ENCODE data around the gene THAP8. TPM values are rescaled to one million over a fixed set of nuclear protein-coding genes. Genes with fewer than 3 reads are reported as not detected.

THAP8 gene
- total RNA-seq, 2 donors from 2014 or later, result 2.3 to 7.9 TPM

DNA sequence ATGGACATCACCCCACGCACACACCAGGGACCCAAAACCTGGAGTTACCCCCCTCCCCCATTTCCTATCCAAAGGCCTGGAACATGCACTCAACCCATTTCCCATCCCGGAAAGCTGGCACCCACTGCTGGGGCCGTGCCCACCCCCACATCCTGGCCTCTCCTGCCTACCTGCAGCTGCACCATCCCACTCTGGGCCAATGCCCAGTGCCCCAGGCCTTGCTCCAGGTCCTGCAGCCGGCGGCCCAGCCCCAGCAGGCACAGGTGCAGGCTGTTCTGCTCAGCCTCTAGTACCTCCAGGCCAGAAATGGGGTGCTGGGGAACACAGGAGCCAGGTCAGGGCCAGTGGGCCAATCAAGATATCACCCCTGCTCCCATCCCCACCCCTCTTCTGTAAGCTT lies 47.1 kb downstream of the THAP8 start:
- no peaks in the 10 kb centered on the region for H3K27me3 Mint-ChIP-seq

DNA sequence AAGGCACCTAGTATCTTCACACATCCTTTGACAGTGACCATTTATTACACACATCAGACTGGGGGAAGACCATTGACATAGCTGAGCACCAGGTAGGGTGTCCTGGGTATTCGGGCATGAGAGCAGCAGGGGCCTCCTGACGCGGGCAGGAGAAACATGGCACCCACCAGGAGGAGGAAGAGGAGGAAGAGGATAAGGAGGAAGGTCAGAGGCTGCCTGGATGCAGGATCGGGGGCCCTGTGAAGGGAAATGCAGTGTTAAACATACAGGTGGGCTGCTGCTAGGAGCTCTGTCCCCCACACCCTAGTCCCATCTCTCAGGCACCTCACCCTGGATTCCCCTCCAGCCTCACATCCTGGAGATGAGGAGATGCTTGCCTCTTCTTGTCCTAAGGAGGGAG lies 50.8 kb downstream of the THAP8 start:
- Mint-ChIP-seq H3K4me3 (no peak overlapping the region), H3K9me3 (no peaks in the 10 kb centered on the region), H3K27ac (no peak overlapping the region), H3K36me3 (ENCODE audit: low read depth) (peaks cover 31% of the 10 kb centered on the region), H3K4me1 (no peaks in the 10 kb centered on the region), H3K27me3 (no peaks in the 10 kb centered on the region)
- ATAC-seq (replicated peaks), result no peak

More for the DNA sequence above, 47.1 kb downstream of the THAP8 start:
- no peaks in the 10 kb centered on the region for H3K9me3 Mint-ChIP-seq
- no peak overlapping the region for H3K27ac Mint-ChIP-seq
- H3K4me1 Mint-ChIP-seq, result peaks cover 11% of the 10 kb centered on the region
- no peaks in the 10 kb centered on the region for H3K36me3 Mint-ChIP-seq (ENCODE audit: low read depth)
- no peak overlapping the region for H3K4me3 Mint-ChIP-seq
- no peak for ATAC-seq (replicated peaks)

DNA sequence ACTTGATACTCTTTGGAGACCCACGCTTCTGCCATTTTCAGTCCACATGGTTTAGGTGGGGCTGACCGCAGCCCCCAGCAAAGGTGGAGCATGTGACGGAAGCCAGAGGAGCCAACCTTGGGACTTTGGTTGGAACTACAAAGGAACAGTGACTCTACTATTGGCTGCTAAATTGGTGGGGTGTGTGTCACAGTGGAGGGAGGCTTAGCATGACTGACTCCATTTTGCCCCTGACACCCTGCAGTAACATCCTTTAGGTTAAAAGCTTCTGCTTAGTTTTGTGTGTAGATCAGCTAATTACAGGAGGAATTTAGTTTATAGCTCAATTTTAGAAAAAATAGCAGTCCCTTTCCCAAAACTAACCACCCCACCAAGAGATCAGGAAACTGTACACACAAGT lies 52.5 kb downstream of the THAP8 start:
- Mint-ChIP-seq H3K4me1 (peaks cover 7% of the 10 kb centered on the region), H3K36me3 (ENCODE audit: low read depth) (peaks cover 48% of the 10 kb centered on the region), H3K4me3 (no peak overlapping the region), H3K27ac (no peak overlapping the region), H3K27me3 (no peaks in the 10 kb centered on the region), H3K9me3 (no peaks in the 10 kb centered on the region)
- no peak for ATAC-seq (replicated peaks)

DNA sequence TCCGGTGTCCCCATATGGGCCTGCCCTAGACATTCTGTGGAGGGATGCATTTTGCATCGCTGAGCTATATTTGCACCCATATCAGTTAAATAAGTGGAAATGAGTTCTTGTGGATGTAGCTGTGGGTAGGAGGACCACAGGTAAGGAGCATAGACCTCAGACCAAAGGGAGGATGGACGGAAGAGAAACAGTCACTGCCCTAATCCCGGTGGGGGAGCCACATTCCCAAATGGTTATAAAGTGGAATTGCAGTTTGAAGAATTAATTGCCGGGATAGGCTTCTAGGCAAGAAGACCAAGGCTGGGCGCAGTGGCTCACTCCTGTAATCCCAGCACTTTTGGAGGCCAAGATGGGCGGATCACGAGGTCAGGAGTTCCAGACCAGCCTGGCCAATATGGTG lies 57.3 kb downstream of the THAP8 start:
- H3K36me3 Mint-ChIP-seq (ENCODE audit: low read depth), result peaks cover 53% of the 10 kb centered on the region
- H3K27me3 Mint-ChIP-seq, result no peaks in the 10 kb centered on the region
- H3K4me1 Mint-ChIP-seq, result peaks cover 13% of the 10 kb centered on the region
- peak overlapping the region; percentile 94 for H3K4me3 Mint-ChIP-seq
- H3K9me3 Mint-ChIP-seq, result no peaks in the 10 kb centered on the region
- peak overlapping the region; percentile 87 for H3K27ac Mint-ChIP-seq
- ATAC-seq (replicated peaks), result no peak

DNA sequence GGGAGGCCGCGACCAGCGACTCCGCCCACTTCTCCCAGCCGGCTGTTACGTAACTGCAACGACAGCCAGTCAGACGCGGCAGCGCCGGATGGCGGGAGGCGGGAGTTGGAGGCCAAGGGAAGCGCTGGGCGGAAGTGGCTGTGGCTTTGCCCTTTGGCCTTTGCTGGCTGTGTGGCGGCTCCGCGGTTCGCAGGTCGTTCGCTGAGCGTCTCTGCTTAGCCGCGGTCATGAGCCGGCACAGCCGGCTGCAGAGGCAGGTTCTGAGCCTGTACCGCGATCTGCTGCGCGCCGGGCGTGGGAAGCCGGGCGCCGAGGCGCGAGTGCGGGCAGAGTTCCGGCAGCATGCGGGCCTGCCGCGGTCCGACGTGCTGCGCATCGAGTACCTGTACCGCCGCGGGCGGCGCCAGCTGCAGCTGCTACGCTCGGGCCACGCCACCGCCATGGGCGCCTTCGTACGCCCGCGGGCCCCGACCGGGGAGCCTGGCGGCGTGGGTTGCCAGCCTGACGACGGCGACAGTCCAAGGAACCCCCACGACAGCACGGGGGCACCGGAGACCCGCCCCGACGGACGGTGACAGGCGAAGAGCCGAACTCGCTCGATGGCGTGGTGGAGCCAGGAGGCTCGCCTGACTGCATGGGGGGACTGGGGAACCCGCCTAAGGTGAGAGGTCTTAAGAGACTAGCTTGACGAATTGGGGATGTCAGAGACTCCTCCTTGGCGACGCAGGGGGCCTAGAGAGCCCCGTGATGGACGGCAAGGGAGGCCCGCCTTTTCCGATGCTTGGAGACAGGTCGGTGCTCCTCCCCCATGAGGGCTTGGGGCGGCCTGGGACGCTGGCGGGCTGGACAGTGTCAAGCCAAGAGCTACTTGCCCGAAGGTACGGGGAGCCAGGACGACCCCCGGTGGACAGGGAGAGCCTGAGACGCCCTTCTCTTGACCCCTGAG lies 58.8 kb downstream of the THAP8 start, which contains the start of gene SDHAF1:
Gene SDHAF1, plus strand, starts transcription at position 141 of the 946 bp plus-strand sequence. Its CDS starts 87 bp downstream, at position 228.
- H3K36me3 Mint-ChIP-seq (ENCODE audit: low read depth), result peaks cover 41% of the 10 kb centered on the region
- peaks cover 13% of the 10 kb centered on the region for H3K4me1 Mint-ChIP-seq
- no peaks in the 10 kb centered on the region for H3K9me3 Mint-ChIP-seq
- no peaks in the 10 kb centered on the region for H3K27me3 Mint-ChIP-seq
- peak within 1 kb of the TSS; percentile 94 for H3K27ac Mint-ChIP-seq
- ATAC-seq (replicated peaks), result peak; percentile 96
- peak within 1 kb of the TSS; percentile 94 for H3K4me3 Mint-ChIP-seq

DNA sequence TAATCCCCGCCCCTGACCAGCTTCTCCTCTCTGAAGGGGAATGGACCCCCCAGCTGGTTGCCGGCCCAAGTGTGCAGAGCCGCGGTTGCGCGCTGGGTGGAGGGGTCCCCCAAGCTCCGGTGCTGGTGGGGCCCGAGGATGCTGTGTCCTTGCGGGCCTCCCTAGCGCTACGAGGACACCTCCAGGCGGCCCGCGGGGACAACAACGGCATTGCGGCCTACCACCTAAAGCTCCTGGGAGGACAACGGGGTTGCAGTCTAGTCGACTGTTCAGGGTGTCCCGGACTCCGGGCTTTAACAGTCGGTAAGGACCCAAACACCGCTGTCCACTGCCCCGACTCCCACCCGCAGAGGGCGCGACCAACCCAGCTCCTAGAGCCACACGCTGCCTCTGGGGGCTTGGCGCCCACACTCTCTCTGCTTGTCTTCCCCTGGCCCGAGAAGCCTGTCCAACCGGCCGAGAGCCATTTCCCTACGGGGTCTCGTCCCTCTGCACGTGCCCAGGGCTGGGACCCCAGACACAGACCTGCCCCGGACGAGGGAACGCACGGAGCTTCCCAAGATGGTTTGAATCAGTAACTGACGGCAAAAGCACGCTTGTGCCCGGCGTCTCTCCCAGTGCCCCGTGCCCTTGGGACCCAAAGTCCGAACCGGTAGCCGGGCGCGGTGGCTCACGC lies 60.0 kb downstream of the THAP8 start:
- no peak overlapping the region for H3K27ac Mint-ChIP-seq
- no peaks in the 10 kb centered on the region for H3K27me3 Mint-ChIP-seq
- H3K4me3 Mint-ChIP-seq, result peak overlapping the region; percentile 94
- H3K4me1 Mint-ChIP-seq, result peaks cover 13% of the 10 kb centered on the region
- no peaks in the 10 kb centered on the region for H3K9me3 Mint-ChIP-seq
- ATAC-seq (replicated peaks), result no peak
- peaks cover 30% of the 10 kb centered on the region for H3K36me3 Mint-ChIP-seq (ENCODE audit: low read depth)

DNA sequence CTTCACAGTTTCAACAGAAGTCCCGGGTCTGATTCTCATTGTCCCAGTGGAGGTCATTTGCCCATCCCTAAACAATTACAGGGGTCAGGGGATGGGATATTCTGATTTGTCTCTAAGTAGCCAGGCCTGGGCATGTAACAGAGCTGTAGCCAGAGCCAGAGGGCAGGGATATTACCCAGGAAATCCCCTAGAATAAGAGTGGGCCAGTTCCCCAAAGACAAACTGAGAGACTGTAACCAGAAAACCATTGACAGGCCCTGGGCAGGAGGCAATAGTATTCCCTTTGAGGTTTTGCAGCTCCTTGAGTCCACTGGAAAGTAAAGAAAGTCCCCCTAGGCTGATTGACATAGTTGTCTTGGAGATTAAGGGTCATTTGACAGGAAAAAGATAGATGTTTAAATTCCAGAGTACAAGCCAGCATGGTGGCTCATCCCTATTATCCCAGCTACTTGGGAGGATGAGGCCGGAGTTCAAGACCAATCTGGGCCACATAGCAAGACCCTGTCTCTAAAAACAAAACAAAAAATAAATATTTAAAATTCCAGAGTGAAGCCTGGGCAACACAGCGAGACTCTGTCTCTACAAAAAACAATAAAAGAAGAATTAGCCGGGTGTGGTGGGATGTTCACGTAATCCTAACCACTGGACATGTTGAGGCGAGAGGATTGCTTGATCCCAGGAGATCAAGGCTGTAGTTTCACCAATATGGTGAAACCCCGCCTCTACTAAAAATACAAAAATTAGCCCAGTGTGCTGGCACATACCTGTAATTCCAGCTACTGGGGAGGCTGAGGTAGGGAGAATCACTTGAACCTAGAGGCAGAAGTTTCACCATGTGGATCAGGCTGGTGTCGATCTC lies 60.9 kb downstream of the THAP8 start:
- H3K4me1 Mint-ChIP-seq, result peaks cover 13% of the 10 kb centered on the region
- no peaks in the 10 kb centered on the region for H3K9me3 Mint-ChIP-seq
- no peak for ATAC-seq (replicated peaks)
- H3K4me3 Mint-ChIP-seq, result no peak overlapping the region
- peaks cover 21% of the 10 kb centered on the region for H3K36me3 Mint-ChIP-seq (ENCODE audit: low read depth)
- H3K27me3 Mint-ChIP-seq, result no peaks in the 10 kb centered on the region
- no peak overlapping the region for H3K27ac Mint-ChIP-seq

DNA sequence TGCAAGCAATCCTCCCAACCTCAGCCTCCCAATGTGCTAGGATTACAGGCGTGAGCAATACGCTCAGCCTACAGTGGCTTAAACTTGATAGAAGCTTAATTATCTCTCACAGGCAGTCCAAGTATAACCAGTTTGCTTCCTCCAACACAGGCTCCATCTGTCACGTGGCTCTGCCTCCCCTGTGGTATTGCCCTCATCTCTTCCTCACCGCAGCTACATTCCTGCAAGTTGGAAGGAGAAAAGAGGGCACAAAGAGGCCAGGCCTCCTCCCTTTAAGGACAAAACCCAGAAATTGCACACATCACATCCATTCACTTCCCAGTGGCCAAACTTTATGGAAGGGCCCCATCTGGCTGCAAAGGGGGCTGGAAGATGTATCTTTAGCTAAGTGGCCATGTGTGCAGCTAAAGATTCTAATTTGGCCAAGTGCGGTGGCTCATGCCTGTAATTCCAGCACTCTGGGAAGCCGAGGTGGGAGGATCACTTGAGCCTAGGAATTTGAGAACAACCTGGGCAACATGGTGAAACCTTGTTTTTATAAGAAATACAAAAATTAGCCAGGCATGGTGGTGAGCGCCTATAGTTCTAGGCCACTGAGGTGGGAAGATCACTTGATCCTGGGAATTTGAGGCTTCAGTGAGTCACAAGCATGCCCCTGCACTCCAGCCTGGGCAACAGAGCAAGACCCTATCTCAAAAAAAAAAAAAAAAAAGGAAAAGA lies 62.2 kb downstream of the THAP8 start:
- ATAC-seq (replicated peaks), result no peak
- Mint-ChIP-seq H3K4me3 (no peak overlapping the region), H3K27ac (no peak overlapping the region), H3K9me3 (no peaks in the 10 kb centered on the region), H3K4me1 (peaks cover 9% of the 10 kb centered on the region), H3K36me3 (ENCODE audit: low read depth) (peaks cover 8% of the 10 kb centered on the region), H3K27me3 (no peaks in the 10 kb centered on the region)

DNA sequence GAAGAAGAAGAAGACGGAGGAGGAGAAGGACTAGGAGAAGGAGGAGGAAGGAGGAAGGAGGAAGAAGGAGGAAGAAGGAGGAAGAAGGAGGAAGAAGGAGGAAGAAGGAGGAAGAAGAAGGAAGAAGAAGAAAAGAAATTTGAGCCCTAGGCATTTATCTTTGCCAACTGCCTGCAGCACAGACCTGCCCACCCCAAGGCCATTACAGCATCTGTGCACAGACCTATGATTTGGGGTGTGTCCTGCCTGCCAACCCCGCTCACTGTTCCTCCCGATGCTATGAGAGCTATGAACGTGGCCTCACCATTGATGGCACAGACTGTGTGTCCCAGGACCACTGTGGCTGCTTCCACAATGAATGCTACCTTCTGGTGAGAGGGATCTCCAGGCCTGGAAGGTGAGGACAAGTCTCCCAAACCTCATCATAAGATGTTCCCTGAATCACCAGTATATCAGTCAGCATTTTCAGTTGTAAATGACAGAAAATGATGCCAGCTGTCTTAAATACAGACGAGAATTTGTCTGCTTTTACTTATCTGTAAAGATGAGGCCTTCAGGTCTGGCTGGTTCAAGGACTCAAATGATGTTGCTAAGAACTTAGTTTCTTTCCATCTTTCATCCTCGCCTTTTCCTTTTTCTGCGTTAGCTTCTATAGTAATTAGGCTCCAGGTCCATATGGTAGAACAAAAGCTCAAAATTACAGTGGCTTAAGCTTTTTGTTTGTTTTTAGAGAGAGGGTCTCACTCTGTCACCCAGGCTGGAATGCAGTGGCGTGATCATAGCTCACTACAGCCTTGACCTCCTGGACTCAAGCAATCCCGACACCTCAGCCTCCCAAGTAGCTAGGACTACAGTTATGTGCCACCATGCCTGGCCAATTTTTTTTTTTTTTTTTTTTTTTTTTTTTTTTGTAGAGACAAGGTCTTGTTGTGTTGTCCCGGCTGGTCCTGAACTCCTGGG lies 63.0 kb downstream of the THAP8 start:
- Mint-ChIP-seq H3K36me3 (ENCODE audit: low read depth) (no peaks in the 10 kb centered on the region), H3K9me3 (no peaks in the 10 kb centered on the region), H3K4me1 (peaks cover under 1% of the 10 kb centered on the region), H3K27me3 (peaks cover 4% of the 10 kb centered on the region), H3K27ac (peak overlapping the region; percentile 73), H3K4me3 (no peak overlapping the region)
- ATAC-seq (replicated peaks), result no peak

DNA sequence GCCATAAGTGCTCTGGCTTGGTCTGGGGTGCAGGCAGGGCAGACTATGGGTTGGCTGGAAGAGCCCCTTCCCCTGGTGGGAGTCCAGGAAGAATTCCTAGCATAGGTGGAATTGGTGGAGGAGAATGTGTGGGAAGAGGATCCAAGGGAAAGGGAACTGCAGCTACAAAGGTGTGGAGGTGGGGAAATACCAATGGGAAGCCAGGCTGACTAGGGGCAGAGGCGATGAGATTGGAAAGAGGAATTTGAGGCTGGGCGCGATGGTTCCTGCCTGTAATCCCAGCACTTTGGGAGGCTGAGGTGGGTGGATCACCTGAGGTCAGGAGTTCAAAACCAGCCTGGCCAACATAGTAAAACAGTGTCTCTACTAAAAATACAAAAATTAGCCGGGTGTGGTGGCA lies 63.9 kb downstream of the THAP8 start:
- no peak for ATAC-seq (replicated peaks)
- Mint-ChIP-seq H3K36me3 (ENCODE audit: low read depth) (no peaks in the 10 kb centered on the region), H3K4me1 (no peaks in the 10 kb centered on the region), H3K9me3 (no peaks in the 10 kb centered on the region), H3K4me3 (no peak overlapping the region), H3K27ac (peak overlapping the region; percentile 73), H3K27me3 (peaks cover 12% of the 10 kb centered on the region)

DNA sequence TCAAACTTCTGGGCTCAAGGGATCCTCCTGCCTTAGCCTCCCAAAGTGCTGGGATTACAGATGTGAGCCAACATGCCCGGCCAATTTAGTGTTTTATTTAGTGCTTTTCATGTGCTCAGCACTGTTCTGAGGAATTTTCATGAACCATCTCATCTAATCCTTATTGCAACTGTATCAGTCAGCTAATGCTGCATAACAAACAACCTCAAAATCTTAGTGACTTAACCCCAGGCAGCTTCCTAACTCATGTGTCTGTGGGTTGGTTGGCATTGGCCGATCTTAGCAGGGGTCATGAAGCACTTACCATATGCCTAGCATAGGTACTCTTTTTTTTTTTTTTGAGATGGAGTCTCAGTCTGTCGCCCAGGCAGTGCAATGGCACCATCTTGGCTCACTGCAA lies 65.3 kb downstream of the THAP8 start:
- Mint-ChIP-seq H3K27ac (no peak overlapping the region), H3K4me3 (no peak overlapping the region), H3K27me3 (peaks cover 23% of the 10 kb centered on the region), H3K4me1 (no peaks in the 10 kb centered on the region), H3K9me3 (no peaks in the 10 kb centered on the region), H3K36me3 (ENCODE audit: low read depth) (no peaks in the 10 kb centered on the region)
- no peak for ATAC-seq (replicated peaks)

DNA sequence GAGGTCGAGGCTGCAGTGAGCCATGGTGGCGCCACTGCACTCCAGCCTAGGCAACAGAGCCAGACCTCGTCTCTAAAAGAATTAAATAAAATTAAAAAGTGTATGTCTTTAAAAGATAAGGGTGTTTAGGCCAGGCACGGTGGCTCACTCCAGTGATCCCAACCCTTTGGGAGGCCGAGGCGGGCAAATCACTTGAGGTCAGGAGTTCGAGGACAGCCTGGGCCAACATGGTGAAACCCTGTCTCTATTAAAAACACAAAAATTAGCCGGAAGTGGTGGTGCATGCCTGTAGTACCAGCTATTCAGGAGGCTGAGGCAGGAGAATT lies 66.6 kb downstream of the THAP8 start:
- peak overlapping the region; percentile 77 for H3K4me3 Mint-ChIP-seq
- no peak for ATAC-seq (replicated peaks)
- H3K9me3 Mint-ChIP-seq, result no peaks in the 10 kb centered on the region
- H3K36me3 Mint-ChIP-seq (ENCODE audit: low read depth), result no peaks in the 10 kb centered on the region
- no peaks in the 10 kb centered on the region for H3K4me1 Mint-ChIP-seq
- no peak overlapping the region for H3K27ac Mint-ChIP-seq
- H3K27me3 Mint-ChIP-seq, result peaks cover 28% of the 10 kb centered on the region

All from activated T-helper 17 cell treated with anti-CD3 and anti-CD28 coated beads, Interleukin-2, amount 50 U/mL, for 72 hours (primary cell).